GM19035 (cell line): Measurements from ENCODE around the gene PEX3.

Experiments
- ATAC-seq: cut with Tn5 transposase; IDR thresholded peaks from one replicate; pipeline ENCODE4 v1.9.1; 2021; ENCODE audit not compliant: unreplicated experiment

The PEX3 gene

GRCh38 chr6:143450453-143451371, at the start of gene PEX3, which contains the start of gene ADAT2:
TSS of gene PEX3 (plus strand) at chr6:143450805. CDS start at chr6:143451043, 238 bp downstream.
TSS of gene ADAT2 (minus strand) at chr6:143450695. CDS start at chr6:143450658, 37 bp downstream.
- peak; percentile 98 for ATAC-seq

DNA sequence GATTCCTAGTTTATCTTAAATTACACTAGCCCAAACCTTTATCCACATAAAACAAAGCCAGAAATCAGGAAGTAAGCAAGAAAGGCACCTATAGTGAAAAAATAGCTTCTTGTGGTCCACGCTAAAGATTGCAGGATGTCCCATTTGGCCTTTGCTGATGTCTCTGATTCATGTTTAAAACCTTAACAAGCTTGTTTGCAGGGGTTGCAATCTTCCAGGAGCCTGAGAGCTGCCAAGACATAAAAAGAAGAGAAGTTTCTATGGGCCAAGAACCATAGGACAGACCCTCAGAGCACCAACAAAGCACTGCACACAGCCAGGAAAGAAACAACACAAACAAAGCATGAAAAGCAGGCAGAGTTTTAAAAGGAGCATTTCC, 49.5 kb upstream of the PEX3 start:
- ATAC-seq, result no peak

DNA sequence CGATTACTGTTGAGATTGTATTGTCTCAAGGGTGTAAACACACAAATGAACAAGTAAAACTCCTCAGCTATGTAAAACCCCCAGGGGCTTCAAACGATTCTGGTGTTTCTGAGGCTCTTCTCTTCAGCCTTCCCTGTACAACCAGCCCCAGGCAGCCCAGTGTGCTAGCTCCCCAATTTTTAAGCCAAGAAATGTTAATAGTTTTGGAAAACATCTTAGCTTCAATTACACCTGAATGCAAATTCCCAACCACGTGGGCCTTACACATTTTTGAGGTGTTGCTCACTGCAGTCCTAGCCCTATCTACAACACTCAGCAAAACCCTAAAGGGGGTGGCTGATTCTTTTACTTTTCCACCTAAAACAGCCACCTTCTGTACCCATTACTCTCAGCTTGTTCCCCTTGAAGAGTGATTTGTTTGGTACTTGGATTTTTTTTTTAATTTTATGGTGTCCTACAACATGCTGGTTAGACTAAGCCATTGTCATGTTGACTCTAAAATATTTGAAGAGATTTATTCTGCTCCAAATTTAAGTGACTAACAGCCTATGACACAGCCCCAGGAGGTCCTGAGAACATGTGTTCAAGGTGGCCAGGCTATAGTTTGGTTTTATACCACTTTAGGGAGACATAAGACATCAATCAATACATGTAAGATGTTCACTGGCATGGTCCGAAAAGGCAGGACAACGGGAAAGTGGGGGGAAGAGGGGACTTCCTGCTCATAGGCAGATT, 48.8 kb upstream of the PEX3 start:
- ATAC-seq, result no peak

DNA sequence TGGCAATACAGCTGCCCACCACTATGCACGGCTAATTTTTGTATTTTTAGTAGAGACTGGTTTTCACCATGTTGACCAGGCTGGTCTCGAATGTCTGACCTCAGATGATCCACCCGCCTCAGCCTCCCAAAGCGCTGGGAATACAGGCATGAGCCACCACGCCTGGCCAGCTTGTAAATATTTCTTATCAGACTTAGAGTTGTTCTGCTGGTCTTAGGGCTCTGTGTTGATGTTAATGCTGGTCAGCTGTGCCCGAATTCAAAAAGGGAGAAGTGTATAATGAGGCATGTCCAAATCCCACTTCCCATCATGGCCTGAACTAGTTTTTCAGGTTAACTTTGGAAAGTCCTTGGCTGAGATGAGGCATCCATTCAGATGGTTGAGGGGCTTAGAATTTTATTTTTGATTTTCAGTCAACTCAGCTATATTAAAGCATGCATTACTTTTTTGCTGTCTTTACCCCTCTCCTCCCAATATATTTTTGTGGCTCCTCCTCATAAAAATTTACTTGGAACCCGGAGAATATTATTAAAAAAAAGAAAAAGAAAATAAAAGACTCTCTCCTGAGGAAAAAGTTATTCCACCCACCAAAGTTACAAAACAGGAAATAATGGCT, 47.8 kb upstream of the PEX3 start:
- ATAC-seq, result no peak

GRCh38 chr6:143405373-143406154, 45.0 kb upstream of the PEX3 start:
- no peak for ATAC-seq

DNA sequence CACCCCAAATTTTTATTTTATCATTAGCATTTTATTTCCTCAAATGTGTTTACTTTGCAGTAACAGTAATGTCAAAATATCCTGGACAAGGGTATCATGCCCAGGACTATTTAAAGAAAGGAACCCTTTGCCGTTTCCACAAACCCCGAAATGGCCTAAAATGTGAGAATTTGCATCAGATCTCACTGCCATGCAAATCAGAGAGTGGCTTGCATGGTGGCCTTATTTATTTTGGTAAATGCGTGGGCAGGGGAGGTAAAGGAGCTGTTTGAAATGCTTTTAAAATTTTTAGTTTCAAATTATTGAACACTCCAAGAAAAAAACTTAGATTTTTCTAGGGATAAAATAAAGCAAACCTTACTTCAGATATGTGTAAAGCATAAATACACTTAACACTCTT, 43.9 kb upstream of the PEX3 start:
- peak; percentile 70 for ATAC-seq

GRCh38 chr6:143408151-143408786, 42.3 kb upstream of the PEX3 start:
- no peak for ATAC-seq

- no peak for ATAC-seq
Observed at GRCh38 chr6:143408787-143409162, 41.8 kb upstream of the PEX3 start.

GRCh38 chr6:143410859-143411270, 39.7 kb upstream of the PEX3 start:
- ATAC-seq, result no peak

DNA sequence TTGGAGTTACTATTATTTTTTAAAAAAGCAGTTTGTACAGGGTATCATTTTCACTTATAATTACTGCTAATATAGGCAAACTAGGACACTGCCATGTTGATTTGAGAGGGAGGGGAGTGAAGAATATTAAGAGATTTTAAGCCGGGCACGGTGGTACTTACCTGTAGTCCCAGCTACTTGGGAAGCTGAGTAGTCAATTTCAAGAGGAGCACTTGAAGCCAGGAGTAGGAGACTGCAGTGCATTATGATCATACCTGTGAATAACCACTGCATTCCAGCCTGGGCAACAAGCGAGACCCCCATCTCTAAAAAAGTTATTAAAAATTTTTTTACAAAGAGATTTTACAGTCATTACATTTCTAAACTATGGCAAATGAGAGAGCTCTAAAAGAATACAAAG, 35.8 kb upstream of the PEX3 start:
- ATAC-seq, result no peak

GRCh38 chr6:143419526-143419925, 31.1 kb upstream of the PEX3 start:
- no peak for ATAC-seq

- no peak for ATAC-seq
Observed at GRCh38 chr6:143426026-143426425, 24.6 kb upstream of the PEX3 start.

DNA sequence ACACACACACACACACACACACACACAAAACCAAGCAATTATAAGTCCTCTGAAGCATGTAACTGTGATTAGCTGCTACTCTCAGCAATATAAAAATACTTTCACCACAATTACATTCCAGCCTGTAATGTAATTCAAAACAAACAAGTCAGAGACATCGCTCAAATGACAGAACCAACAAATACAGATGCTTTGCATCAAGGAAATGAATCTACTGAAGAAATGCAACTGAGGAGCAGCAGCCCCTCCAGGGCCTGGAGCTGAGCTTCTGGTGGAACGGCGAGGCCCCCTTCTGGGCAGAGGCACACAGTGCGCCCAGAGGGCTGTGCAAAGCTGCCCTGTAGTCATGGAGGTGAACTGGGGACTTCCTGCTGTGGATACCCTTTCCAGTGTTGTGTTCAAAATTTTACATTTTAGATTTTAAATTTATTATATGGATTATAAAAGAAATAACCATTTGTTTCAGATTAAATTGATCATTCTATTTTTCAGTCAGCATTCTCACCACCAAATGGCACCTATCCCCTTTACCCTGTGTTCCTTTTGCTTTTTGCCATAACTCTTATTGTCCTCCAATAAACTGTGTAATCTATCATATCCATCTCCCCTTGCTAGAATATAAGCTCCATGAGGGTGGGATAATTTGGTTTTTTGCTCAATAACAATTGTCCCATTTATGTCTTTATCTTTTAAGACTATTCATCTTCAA, 23.3 kb upstream of the PEX3 start:
- ATAC-seq, result peak; percentile 100

- ATAC-seq, result no peak
Observed at GRCh38 chr6:143429970-143430369, 20.6 kb upstream of the PEX3 start.

- no peak for ATAC-seq
Observed at GRCh38 chr6:143431226-143431625, 19.4 kb upstream of the PEX3 start.

GRCh38 chr6:143432588-143432987, 18.0 kb upstream of the PEX3 start:
- ATAC-seq, result no peak

GRCh38 chr6:143441010-143441409, 9.6 kb upstream of the PEX3 start:
- ATAC-seq, result no peak

DNA sequence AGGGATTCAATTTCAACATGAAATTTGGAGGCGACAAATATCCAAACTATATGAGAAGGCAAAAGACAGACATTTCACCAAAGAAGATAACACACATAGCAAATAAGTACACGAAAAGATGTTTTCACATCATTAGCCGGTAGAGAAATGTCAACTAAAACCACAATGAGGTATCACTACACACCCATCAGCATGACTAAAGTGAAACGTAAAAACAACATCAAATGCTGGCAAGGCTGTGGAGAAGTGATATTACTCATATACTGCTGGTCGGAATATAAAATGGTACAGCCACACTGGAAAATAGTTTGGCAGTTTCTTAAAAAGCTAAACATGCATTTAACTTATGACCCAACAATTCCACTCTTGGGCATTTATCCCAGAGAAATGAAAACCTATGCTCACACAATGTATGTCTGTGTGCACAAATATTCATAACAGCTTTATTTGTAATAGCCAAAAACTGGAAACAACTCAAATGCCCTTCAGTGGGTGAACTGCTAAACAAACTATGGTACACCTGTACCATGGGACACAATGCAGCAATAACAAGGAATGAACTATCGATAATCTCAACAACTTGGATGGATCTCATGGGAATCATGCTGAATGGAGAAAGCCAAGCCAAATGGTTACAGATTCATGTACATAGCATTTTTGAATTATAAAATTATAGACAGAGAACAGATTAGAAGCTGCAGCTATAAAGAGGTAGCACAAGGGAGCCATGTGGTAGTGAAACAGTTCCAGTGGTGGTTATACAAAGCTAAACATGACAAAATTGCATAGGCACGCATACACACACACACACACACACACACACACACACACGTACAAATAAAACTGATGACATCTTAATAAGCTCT, 8.7 kb upstream of the PEX3 start:
- no peak for ATAC-seq

- no peak for ATAC-seq
Observed at GRCh38 chr6:143443096-143443495, 7.5 kb upstream of the PEX3 start.
